WERI-Rb-1 (cell line): ENCODE data around the gene GLIS1.

Experiments
- DNase-seq: peaks from one replicate; pipeline ENCODE4 v3.0.0-alpha.2; 2020
- H3K27ac ChIP-seq: fragments of 250-450 bp; sonication (Bioruptor Pico); 2 replicates; pipeline ENCODE4 v1.5.1; 2020; ENCODE audit warnings: mild to moderate bottlenecking, moderate library complexity
- H3K27me3 ChIP-seq: fragments of 250-450 bp; sonication (Bioruptor Pico); 2 replicates; pipeline ENCODE4 v1.5.1; 2021; ENCODE audit warnings: mild to moderate bottlenecking, low read depth, moderate library complexity; ENCODE audit not compliant: insufficient read depth, severe bottlenecking
- H3K36me3 ChIP-seq: fragments of 250-450 bp; sonication (Bioruptor Pico); 2 replicates; pipeline ENCODE4 v1.5.1; 2020; ENCODE audit warnings: mild to moderate bottlenecking, moderate library complexity
- H3K4me3 ChIP-seq: 2 replicates; pipeline ENCODE4 v1.5.1; 2011; ENCODE audit warnings: low read depth, mild to moderate bottlenecking, control low read depth, low read length
- H3K9me3 ChIP-seq: fragments of 250-450 bp; sonication (Bioruptor Pico); 2 replicates; pipeline ENCODE4 v1.5.1; 2021; ENCODE audit warnings: mild to moderate bottlenecking, moderate library complexity; ENCODE audit not compliant: severe bottlenecking
- CTCF ChIP-seq: IDR thresholded peaks from 2 replicates; pipeline ENCODE4 v1.5.1; 2011; ENCODE audit warnings: low read depth, mild to moderate bottlenecking, control low read depth, inconsistent platforms, low read length

Gene GLIS1

GRCh38 chr1:53689736-53690326, 49.1 kb downstream of the GLIS1 start:
- H3K9me3 ChIP-seq, result no peaks in the 10 kb centered on the region
- H3K36me3 ChIP-seq, result no peaks in the 10 kb centered on the region
- H3K4me3 ChIP-seq, result no peak overlapping the region
- TF ChIP-seq CTCF, result no peak
- no peak for DNase-seq
- no peaks in the 10 kb centered on the region for H3K27me3 ChIP-seq
- H3K27ac ChIP-seq, result no peak overlapping the region

DNA sequence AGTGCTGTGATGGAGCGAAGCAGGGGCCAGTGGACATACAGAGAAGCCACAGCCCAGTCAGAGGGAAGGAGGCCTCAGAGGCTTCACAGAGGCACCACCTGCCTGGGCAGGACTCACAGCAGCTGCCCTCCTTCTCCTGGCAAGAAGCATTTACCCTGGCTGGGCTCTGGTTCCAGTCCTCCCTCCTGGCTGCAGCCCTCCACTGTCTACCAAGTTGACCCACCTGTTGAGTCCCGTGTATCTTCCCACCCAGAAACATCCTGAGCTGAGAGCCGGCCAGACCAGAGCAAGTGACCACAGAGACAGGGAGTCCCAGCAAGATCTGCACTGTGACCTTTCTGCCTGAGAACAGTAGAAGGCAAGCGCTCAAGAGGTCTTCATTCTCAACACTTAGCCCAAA, 49.7 kb downstream of the GLIS1 start:
- Histone ChIP-seq H3K9me3 (no peaks in the 10 kb centered on the region), H3K27me3 (no peaks in the 10 kb centered on the region), H3K36me3 (no peaks in the 10 kb centered on the region), H3K4me3 (no peak overlapping the region), H3K27ac (no peak overlapping the region)
- no peak for DNase-seq
- TF ChIP-seq CTCF, result no peak

- no peak for DNase-seq
- no peak overlapping the region for H3K27ac ChIP-seq
- peak; percentile 31 for TF ChIP-seq CTCF
- H3K4me3 ChIP-seq, result no peak overlapping the region
- no peaks in the 10 kb centered on the region for H3K27me3 ChIP-seq
- H3K9me3 ChIP-seq, result no peaks in the 10 kb centered on the region
- no peaks in the 10 kb centered on the region for H3K36me3 ChIP-seq
These were observed 50.4 kb downstream of the GLIS1 start for GRCh38 chr1:53688381-53689102.

GRCh38 chr1:53687901-53688300, 51.1 kb downstream of the GLIS1 start:
- Histone ChIP-seq H3K36me3 (no peaks in the 10 kb centered on the region), H3K27ac (no peak overlapping the region), H3K4me3 (no peak overlapping the region), H3K9me3 (no peaks in the 10 kb centered on the region), H3K27me3 (no peaks in the 10 kb centered on the region)
- no peak for DNase-seq
- no peak for TF ChIP-seq CTCF

- Histone ChIP-seq H3K27ac (no peak overlapping the region), H3K4me3 (no peak overlapping the region), H3K9me3 (no peaks in the 10 kb centered on the region), H3K27me3 (no peaks in the 10 kb centered on the region), H3K36me3 (no peaks in the 10 kb centered on the region)
- TF ChIP-seq CTCF, result no peak
- no peak for DNase-seq
These were observed 51.5 kb downstream of the GLIS1 start for GRCh38 chr1:53687426-53687825.

GRCh38 chr1:53686965-53687267, 52.0 kb downstream of the GLIS1 start:
- H3K4me3 ChIP-seq, result no peak overlapping the region

More at GRCh38 chr1:53686965-53687267, 52.0 kb downstream of the GLIS1 start:
- Histone ChIP-seq H3K27me3 (no peaks in the 10 kb centered on the region), H3K9me3 (no peaks in the 10 kb centered on the region), H3K36me3 (no peaks in the 10 kb centered on the region), H3K27ac (no peak overlapping the region)
- TF ChIP-seq CTCF, result no peak
- no peak for DNase-seq
